PC-3 (cell line): ENCODE results near the gene ASB10. TPM values are rescaled to one million over a fixed set of nuclear protein-coding genes. Genes with fewer than 3 reads are reported as not detected.

Experiments
- ATAC-seq: fragments of 200-7000 bp; cut with Tn5 transposase; 2 replicates; pipeline ENCODE4 v1.9.1; 2020; ENCODE audit warnings: mild to moderate bottlenecking, moderate library complexity
- BruUV-seq: library from RNA; stranded (reverse); fragments of 400-500 nt; replicated peaks from 2 replicates; lab custom pipeline; 2021; lab: Mats Ljungman, UMichigan
- CTCF ChIA-PET: fragments of 300-600 bp; sonication (Branson Sonifier 250); formaldehyde crosslinking; loops from one replicate; lab custom pipeline; 2022; ENCODE audit warnings: antibody characterized with exemption; lab: Charles Lee
- POLR2A ChIA-PET: fragments of 300-600 bp; sonication (Branson Sonifier 250); formaldehyde crosslinking; loops from one replicate; lab custom pipeline; 2022; ENCODE audit warnings: antibody characterized with exemption; ENCODE audit not compliant: unreplicated experiment; lab: Charles Lee
- DNase-seq: peaks from one replicate; pipeline ENCODE4 v3.0.0-alpha.2; 2015
- H2AFZ ChIP-seq: fragments of 300-600 bp; sonication (generic); 2 replicates; pipeline ENCODE4 v1.6.0; 2016; ENCODE audit warnings: antibody characterized with exemption, low read length
- H3F3A ChIP-seq: fragments of 300-600 bp; sonication (generic); one replicate; pipeline ENCODE4 v1.6.0; 2017; ENCODE audit warnings: antibody characterized with exemption, low read length, control low read depth, mild to moderate bottlenecking; ENCODE audit not compliant: unreplicated experiment
- H3K27ac ChIP-seq: fragments of 300-600 bp; sonication (generic); 2 replicates; pipeline ENCODE4 v1.5.1; 2016; ENCODE audit warnings: mild to moderate bottlenecking, low read length
- H3K27me3 ChIP-seq: fragments of 300-600 bp; sonication (generic); 2 replicates; pipeline ENCODE4 v1.6.1; 2016; ENCODE audit warnings: low read length, mixed read lengths
- H3K36me3 ChIP-seq: fragments of 300-600 bp; sonication (generic); 2 replicates; pipeline ENCODE4 v1.6.1; 2016; ENCODE audit warnings: low read depth, mixed run types, low read length, mixed read lengths
- H3K4me1 ChIP-seq: fragments of 300-600 bp; sonication (generic); 2 replicates; pipeline ENCODE4 v1.5.1; 2016; ENCODE audit warnings: low read length; ENCODE audit not compliant: insufficient read depth
- H3K4me2 ChIP-seq: fragments of 300-600 bp; sonication (generic); 2 replicates; pipeline ENCODE4 v1.6.0; 2016; ENCODE audit warnings: low read length
- H3K4me3 ChIP-seq: fragments of 300-600 bp; sonication (generic); 2 replicates; pipeline ENCODE4 v1.5.1; 2016; ENCODE audit warnings: mild to moderate bottlenecking, low read length, mixed read lengths
- H3K79me2 ChIP-seq: fragments of 300-600 bp; sonication (generic); 2 replicates; pipeline ENCODE4 v1.6.1; 2017; ENCODE audit warnings: low read length, mixed read lengths
- H3K9ac ChIP-seq: fragments of 300-600 bp; sonication (generic); 2 replicates; pipeline ENCODE4 v1.6.0; 2016; ENCODE audit warnings: mild to moderate bottlenecking, low read length
- H3K9me2 ChIP-seq: fragments of 300-600 bp; sonication (generic); replicated peaks from 2 replicates; pipeline ENCODE4 v1.6.1; 2016; ENCODE audit warnings: mixed run types, low read length, mixed read lengths
- H3K9me3 ChIP-seq: fragments of 300-600 bp; sonication (generic); 2 replicates; pipeline ENCODE4 v1.6.1; 2016; ENCODE audit warnings: low read length, mixed read lengths
- H4K20me1 ChIP-seq: fragments of 300-600 bp; sonication (generic); 2 replicates; pipeline ENCODE4 v1.6.1; 2016; ENCODE audit warnings: low read length, mixed read lengths
- EZH2 ChIP-seq: fragments of 300-600 bp; sonication (generic); IDR thresholded peaks from one replicate; pipeline ENCODE4 v1.6.1; 2017; ENCODE audit warnings: antibody characterized with exemption, mild to moderate bottlenecking, low read length; ENCODE audit not compliant: unreplicated experiment
- EZH2phosphoT487 ChIP-seq: fragments of 300-600 bp; sonication (generic); IDR thresholded peaks from 2 replicates; pipeline ENCODE4 v1.6.1; 2018; ENCODE audit warnings: mild to moderate bottlenecking, antibody characterized with exemption, low read length, borderline replicate concordance
- intact Hi-C: fragments of 100-400 bp; cut with micrococcal nuclease; formaldehyde crosslinking; loops from 2 replicates; pipeline ENCODE4 v1.9.0; 2023
- total RNA-seq: library from RNA; depleted of rRNA; stranded (reverse); fragments of >200 nt; gene quantifications from 2 replicates; pipeline ENCODE4 v1.2.3, GENCODE V29; 2014
- TF ChIP-seq, protein P1 (sequence below): fragments of 300-600 bp; sonication (generic); conservative IDR thresholded peaks from 2 replicates; pipeline ENCODE4 v1.5.1; 2017; ENCODE audit warnings: antibody characterized with exemption, low read depth, mild to moderate bottlenecking, low read length

The ASB10 gene
- total RNA-seq, 1 experiment from 2014 or later = not detected

DNA sequence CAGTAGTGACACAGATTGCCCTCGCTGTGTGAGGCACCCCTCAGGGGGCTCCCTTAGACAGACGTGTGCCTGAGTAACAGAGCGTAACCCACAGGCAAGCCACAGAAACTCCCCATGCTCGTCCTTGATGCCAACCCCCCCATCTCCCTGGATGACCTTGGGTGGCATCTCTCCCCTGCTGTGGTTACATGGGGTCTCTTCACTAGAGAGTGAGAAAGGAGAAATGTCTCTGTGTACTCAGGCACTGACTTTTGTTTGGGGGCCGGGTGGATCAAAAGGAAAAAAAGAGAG, 1.1 kb upstream of the ASB10 start:
- Histone ChIP-seq H3K9ac (no peak overlapping the region), H3F3A (no peaks in the 10 kb centered on the region), H3K27ac (no peak overlapping the region), H3K4me2 (no peak overlapping the region), H4K20me1 (no peaks in the 10 kb centered on the region), H3K36me3 (no peaks in the 10 kb centered on the region), H3K9me3 (no peaks in the 10 kb centered on the region), H3K4me3 (no peak overlapping the region), H3K4me1 (no peaks in the 10 kb centered on the region), H3K9me2 (no peaks in the 10 kb centered on the region), H3K79me2 (no peaks in the 10 kb centered on the region), H3K27me3 (peaks cover 37% of the 10 kb centered on the region), H2AFZ (no peak overlapping the region)
- ATAC-seq (no peak), DNase-seq (no peak)
- ChIA-PET POLR2A (interaction anchor here (0.5 kb wide), 1 partner anchor 25 kb away, joined by 7 read pairs; no protein-coding TSS in a partner anchor), CTCF (no interaction called here)
- no TSS peak for BruUV-seq
- intact Hi-C loops = no loop called here
- TF ChIP-seq EZH2 = no peak
- TF ChIP-seq, protein P1, sequence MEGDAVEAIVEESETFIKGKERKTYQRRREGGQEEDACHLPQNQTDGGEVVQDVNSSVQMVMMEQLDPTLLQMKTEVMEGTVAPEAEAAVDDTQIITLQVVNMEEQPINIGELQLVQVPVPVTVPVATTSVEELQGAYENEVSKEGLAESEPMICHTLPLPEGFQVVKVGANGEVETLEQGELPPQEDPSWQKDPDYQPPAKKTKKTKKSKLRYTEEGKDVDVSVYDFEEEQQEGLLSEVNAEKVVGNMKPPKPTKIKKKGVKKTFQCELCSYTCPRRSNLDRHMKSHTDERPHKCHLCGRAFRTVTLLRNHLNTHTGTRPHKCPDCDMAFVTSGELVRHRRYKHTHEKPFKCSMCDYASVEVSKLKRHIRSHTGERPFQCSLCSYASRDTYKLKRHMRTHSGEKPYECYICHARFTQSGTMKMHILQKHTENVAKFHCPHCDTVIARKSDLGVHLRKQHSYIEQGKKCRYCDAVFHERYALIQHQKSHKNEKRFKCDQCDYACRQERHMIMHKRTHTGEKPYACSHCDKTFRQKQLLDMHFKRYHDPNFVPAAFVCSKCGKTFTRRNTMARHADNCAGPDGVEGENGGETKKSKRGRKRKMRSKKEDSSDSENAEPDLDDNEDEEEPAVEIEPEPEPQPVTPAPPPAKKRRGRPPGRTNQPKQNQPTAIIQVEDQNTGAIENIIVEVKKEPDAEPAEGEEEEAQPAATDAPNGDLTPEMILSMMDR = no peak
- TF ChIP-seq EZH2phosphoT487 = no peak

DNA sequence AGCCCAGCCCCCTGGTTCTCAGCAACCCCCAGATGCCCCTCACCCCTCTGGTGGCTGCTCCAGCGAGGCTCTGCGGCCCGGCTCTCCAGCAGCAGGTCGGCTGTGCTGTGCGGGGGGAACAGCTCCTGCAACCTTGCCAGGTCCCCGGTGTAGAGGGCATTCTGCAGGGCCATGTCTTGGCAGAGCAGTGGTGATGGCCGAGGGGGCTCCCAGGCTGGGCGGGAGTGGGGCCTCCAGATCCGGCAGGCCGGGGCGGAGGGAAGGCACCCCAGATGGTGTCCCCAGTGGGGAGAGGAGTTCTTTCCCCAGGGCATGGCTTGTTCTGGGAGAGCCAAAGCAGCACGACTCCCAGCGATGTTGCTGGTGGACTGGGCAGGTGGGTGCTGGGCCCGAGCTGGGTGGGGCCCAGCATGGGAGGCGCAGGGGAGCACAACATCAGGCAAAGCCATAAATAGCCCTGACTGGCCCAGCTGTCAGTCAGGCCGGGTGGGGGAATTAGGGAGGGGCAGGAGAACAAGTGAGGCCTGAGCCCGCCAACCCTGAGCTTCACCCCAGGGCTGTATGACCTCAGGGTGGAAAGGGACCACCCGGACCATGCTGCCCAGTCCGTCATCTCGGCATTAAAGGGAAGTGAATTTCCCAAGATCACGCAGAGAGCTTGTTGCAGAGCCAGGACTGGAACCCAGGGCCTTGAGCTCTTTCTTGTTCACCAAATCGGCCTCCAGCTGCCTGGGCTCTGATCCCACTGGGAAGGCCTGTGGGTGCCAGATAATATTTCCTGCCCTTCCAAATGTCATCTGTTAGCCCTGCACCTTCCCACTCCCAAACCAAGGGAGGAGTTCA, 580 bp upstream of the ASB10 start:
- intact Hi-C loops = no loop called here
- no peaks in the 10 kb centered on the region for H4K20me1 ChIP-seq
- BruUV-seq = no TSS peak
- no peak overlapping the region for H3K4me3 ChIP-seq
- H3K27ac ChIP-seq = no peak overlapping the region
- CTCF ChIA-PET = no interaction called here
- H3F3A ChIP-seq = no peaks in the 10 kb centered on the region
- H3K79me2 ChIP-seq = no peaks in the 10 kb centered on the region
- no peak overlapping the region for H3K4me2 ChIP-seq
- TF ChIP-seq EZH2phosphoT487 = no peak
- TF ChIP-seq EZH2 = no peak
- TF ChIP-seq, protein P1 = no peak
- no peak overlapping the region for H2AFZ ChIP-seq
- peaks cover 38% of the 10 kb centered on the region for H3K27me3 ChIP-seq
- no peaks in the 10 kb centered on the region for H3K4me1 ChIP-seq
- POLR2A ChIA-PET = interaction anchor here (0.5 kb wide), 1 partner anchor 26 kb away, joined by 7 read pairs; no protein-coding TSS in a partner anchor
- DNase-seq (no peak), ATAC-seq (no peak)
- no peaks in the 10 kb centered on the region for H3K36me3 ChIP-seq
- no peak overlapping the region for H3K9ac ChIP-seq
- H3K9me2 ChIP-seq = no peaks in the 10 kb centered on the region
- no peaks in the 10 kb centered on the region for H3K9me3 ChIP-seq
